Stimulated activated CD4-positive, alpha-beta T cell treated with anti-CD3 and anti-CD28 coated beads, Interleukin-2, amount 100 ng/mL, for 4 hours (primary cell): ENCODE measurements around the gene ZNF662.

Experiments
- DNase-seq: peaks from one replicate; pipeline ENCODE4 v3.0.0-alpha.2; 2020; ENCODE audit warnings: low read depth

Gene ZNF662

DNA sequence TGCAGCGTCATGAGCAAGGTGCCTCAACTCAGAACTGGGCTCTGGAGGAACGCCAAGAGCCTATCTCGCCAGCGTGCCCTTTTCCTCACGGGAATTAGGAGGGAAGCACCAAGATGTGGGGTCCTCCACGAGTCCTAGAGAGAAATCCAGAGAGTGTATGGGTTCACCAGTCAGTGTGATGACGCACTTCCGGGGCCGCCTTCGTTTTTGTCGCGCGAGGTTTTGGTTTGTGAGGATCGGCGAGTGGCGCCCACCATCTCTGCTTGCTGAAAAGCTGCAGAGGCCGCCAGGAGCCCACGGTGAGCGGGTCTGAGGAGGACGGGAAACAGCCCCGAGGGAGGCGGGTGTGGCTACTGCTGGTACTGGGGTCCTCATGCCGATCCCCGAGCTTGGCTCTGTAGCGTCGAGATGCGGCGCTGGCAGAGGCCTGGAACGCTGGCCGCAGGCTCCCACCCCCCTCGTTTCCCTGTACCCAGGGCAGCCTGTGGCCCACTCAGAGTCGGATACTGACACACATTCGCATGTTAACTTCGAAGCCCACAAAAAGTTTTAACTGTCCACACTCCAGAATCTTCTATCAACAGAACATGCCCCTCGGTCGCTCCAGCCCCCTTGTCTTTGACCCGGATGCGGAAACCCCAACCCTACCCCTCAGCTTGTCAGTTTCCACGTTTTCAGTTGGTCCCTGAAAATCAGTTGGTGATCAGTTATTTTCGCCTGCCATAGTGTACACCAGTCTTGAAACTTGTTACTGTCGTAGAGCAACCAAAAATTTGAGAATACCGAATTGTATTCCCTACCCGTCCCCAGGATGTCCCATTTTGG, 30.4 kb downstream of the ZNF662 start:
- DNase-seq: no peak

- no peak for DNase-seq
Observed at GRCh38 chr3:42937334-42937733, 31.4 kb downstream of the ZNF662 start.

- no peak for DNase-seq
Observed at GRCh38 chr3:42942693-42943092, 36.8 kb downstream of the ZNF662 start.

DNA sequence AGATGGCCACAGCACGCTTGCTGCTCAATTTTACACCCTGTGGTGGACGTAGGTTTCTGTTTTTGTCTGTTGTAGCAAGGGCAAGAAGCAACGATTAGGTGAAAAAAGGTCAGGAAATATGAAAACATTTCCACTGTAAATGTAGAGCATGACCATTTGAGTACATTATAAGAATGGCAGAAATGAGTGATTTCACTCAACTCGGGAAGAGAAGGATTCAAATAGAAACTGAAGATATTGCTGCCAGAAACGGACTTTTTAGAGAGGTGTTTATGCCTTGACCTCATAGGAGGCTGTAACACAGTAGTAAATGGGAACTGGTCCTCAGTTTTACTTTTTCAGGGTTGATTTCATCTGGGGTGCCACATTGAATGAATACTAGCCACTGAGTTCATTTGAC, 40.1 kb downstream of the ZNF662 start:
- DNase-seq: no peak

DNA sequence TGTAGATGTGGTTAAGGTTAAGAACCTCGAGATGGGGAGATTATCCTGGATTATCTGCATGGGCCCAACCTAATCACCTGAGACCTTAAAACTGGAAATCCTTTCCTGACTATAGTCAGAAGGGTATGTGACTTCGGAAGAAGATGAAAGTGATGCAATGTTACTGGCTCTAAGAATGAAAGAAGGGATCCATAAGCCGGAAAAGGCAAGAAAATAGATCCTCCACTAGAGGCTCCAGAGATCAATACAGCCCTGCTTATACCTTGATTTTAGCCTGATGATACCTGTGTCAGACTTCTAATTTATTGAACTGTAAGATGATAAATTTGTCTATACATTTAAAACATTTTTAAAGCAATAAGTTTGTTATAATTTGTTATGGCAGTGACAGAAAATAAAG, 51.6 kb downstream of the ZNF662 start:
- DNase-seq: no peak

DNA sequence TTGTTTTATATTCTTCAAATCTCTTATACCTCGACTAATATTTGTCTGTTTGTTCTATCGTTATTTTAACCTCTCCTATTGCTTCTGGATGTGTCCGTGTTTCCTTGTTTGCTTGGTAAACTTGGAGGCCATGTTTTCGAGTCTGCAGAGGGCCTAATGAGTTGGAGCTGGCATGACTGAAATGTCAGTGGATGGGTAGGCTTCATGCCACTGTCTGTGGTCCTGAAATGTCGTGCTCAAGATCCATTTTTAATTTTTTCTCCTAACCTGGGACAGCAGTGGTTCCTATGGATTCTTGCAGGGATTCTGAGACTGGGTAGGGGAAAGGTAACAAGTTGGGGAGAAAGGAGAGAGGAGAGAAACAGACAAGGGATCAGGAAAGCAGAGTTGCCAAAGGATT, 54.3 kb downstream of the ZNF662 start:
- DNase-seq: no peak

- no peak for DNase-seq
Observed at GRCh38 chr3:42960786-42961185, 54.8 kb downstream of the ZNF662 start.

DNA sequence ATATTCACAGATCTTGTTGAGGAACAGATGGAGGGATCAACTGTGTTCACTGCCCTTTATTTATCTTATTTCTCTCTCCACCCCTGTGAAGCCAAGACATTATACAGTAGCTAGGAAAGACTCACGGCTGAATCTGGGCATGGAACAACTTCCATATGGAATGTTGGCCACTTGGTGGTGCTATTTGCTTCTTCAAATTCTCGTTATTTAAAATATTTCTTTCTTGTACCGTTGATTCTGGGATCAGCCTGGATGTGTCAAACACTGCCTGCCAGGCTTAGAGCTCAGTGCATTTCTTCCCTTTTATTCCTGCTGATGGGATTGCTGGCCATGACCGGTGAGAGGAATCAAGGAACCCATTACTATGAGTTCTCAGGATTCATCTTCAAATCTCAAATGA, 55.7 kb downstream of the ZNF662 start:
- DNase-seq: no peak

DNA sequence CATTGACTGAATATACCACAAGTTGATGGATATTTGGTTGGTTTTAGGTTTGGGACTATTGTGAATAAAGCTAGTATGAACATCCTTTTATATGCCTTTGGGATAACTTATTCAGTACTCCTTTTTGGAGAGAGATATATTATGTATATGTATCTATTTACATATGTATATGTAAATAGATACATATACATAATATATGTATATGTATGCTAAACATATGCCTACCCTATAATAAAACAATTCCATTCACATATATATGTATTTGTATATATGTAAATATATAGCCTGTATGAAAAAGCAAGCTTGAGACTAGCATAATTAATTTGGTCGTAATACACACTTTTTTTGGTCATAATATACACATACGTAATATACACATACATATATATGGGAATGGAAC, 57.3 kb downstream of the ZNF662 start:
- DNase-seq: no peak

- DNase-seq: no peak
Observed at GRCh38 chr3:42964266-42964665, 58.3 kb downstream of the ZNF662 start.
